CD4-positive, alpha-beta T cell treated with Interleukin-6 for 4 hours (primary cell): Measurements from ENCODE around the gene MRO.
A peak's percentile ranks its signal among the peaks of the same experiment; 100 is the strongest.

Experiments used
- DNase-seq: peaks from one replicate; pipeline ENCODE4 v3.0.0-alpha.2; 2020; ENCODE audit warnings: mixed read lengths

MRO gene

DNA sequence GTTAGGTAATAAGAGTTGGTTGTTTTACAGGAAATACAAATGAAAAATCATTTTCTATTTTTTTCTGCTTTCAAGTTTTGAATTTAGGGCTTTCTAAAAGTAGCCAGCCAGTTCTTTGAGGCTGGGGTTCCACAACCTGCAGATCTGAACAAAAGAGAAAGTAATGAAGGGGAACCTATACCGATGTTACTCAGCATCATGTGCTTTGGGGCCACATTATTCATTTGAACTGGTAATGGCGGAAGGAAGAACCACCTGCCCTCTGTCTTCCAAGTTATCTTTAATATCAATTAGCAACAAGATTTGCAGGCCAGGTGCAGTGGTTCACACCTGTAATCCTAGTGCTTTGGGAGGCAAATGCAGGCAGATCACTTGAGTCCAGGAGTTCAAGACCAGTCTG, 12.9 kb upstream of the MRO start:
- no peak for DNase-seq

DNA sequence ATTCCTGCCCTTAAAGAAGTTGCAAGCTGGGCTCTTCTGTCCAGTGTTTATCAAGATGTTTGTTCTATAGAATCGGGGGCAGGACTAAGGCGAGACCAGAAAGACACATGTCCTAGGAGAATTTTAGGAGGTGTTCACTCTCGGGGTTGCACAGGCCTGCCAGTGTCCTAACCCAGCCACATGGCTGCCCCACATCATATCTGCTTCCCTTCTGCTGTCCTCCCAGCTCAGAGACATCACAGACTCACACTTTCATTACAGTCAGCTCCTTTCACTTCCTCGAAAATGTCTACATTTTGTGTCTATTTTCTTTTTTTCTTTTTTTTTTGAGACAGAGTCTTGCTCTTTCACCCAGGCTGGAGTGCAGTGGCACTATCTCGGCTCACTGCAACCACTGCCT, 10.7 kb upstream of the MRO start:
- no peak for DNase-seq

- DNase-seq: no peak
Observed at GRCh38 chr18:50829644-50830043, 9.8 kb upstream of the MRO start.

GRCh38 chr18:50826027-50826426, 6.2 kb upstream of the MRO start:
- no peak for DNase-seq

GRCh38 chr18:50825621-50826020, 5.8 kb upstream of the MRO start:
- DNase-seq: no peak

- no peak for DNase-seq
Observed at GRCh38 chr18:50822756-50823155, 2.9 kb upstream of the MRO start.

- DNase-seq: no peak
Observed at GRCh38 chr18:50820901-50821520, 1.2 kb upstream of the MRO start.

DNA sequence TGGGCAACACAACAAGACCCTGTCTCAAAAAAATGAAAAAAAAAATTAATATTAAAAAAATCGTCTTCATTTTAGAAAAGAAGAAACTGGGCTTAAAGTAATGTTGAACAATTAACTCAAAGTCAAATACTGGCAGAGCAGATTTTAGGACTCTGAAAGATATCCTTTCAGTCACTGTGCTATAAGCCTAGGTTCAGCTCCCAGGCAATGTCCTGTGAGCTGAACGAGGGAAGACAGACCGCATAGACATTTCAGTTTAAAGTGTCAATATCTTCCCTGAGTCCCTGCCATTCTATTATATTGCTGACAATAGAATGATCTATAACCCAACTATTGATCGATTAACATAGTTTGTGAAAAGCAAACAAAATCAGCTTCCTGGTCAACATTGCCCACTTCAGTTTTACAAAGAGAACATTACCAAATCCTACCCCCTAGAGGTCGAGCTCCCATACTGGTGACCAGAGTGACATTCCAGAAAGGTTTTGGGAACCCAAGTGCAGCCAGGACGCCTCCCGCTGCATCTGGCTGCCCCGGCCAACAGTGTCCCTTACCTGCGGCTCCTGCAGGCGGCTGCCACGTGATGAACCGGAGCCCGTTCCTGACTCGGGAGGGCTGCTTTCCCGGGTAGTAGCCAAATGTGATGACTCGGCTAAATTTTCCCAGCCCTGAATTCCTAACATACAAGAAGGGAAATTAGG, 639 bp downstream of the MRO start:
- DNase-seq: peak; percentile 4

GRCh38 chr18:50816419-50817166, 3.2 kb downstream of the MRO start:
- DNase-seq: no peak

DNA sequence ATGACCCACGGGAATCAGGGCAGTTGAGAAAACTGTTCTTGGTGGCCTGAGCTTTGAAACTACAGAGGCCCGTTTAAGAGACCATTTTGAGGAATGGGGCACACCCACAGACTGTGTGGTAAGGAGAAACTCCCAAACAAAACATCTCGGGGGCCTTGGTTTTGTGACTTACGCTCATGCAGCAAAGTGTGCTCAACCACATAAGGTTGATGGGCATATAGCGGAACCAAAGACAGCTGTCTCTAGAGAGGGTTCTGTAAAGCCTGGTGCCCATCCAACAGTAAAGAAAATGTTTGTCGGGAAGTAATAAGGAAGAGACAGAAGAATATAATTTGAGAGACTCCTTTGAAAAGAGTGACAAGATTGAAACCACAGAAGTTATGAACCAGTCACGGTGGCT, 5.4 kb downstream of the MRO start:
- no peak for DNase-seq

DNA sequence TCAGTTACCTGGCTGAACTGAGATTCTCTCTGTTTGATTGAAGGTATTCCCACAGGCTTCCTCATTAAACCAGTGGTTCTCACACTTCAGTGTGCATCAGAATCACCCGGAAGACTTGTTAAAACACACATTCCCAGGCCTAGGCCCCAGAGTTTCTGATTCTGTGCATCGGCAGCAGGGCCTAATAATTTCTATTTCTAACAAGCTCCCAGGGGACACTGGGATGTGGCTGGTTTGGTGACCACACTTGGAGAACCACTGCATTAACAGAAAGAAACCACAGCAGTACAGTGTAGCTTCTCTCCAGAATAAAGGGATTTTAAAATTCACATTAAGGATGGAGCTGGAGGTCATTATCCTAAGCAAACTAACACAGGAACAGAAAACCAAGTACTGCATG, 6.5 kb downstream of the MRO start:
- DNase-seq: no peak

DNA sequence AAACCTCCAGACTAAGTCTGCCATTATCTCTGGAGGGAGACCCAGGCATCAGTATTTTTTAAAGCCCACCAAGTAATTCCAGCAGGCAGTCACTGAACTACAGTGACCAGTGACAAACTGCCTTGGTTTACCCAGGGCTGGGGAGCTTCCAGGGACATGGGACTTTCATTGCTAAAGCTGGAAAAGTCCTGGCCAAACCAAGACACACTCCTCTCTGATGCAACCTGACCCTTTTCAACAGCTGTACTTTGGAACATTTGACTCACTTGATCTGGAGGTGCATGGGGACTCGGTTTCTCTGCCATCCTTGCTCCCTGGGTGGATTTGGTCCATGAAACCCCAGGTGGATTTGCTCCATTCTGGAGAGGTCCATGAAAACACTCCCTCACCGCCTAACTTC, 7.0 kb downstream of the MRO start:
- no peak for DNase-seq

- no peak for DNase-seq
Observed at GRCh38 chr18:50807176-50807575, 12.6 kb downstream of the MRO start.

DNA sequence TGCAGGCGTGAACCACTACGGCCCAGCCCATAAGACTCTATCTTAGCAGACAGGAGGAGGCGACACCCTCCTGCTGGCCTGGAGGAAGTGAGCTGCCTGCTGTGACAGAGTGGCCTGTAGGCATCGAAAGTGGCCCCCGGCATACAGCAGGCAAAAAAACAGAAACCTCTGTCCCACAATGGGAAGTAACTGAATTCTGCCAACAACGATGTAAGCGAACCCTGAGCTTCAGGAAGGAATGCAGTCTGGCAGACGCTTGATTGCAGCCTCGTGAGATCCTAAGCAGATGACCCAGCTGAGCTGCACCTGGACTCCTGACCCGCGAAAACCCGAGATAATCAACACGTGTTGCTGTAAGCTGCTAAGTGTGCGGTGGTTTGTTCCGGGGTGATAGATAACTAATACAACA, 13.6 kb downstream of the MRO start:
- no peak for DNase-seq

DNA sequence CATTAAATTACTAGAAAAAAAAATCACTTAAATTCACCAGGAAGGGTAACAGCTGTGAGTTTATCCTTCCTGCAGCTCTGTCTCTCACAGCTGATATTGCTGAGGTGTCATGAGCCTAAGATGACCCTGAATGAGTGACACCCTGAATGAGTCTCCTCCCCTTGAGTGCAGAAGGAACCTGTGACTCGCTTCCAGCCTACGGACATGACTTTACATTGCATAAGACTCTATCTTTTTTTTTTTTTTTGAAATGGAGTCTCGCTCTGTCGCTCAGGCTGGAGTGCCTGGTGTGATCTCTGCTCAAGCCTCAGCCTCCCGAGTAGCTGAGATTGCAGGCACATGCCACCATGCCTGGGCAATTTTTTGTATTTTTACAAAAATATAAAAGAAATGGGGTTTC, 14.1 kb downstream of the MRO start:
- DNase-seq: no peak

DNA sequence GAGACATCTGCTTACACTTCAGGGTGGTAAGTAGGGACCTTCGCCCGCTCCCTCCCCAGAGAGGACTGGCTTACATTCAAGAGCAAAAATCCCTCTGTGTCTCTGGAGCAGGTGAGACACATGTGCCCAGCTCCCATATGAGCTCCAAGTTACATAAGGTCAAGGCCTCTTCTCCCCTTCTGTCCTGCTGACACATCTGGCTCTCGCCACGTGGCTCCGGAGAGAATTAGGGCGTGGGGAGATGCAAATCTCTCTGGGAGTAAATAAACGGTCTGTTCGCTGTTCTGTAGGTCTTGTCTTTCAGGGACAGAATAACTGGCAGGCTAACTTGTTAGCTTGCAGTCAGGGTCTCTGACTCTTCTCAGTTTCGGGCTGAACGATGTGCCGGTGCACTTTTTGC, 16.2 kb downstream of the MRO start:
- no peak for DNase-seq

GRCh38 chr18:50802141-50802540, 17.7 kb downstream of the MRO start:
- no peak for DNase-seq

DNA sequence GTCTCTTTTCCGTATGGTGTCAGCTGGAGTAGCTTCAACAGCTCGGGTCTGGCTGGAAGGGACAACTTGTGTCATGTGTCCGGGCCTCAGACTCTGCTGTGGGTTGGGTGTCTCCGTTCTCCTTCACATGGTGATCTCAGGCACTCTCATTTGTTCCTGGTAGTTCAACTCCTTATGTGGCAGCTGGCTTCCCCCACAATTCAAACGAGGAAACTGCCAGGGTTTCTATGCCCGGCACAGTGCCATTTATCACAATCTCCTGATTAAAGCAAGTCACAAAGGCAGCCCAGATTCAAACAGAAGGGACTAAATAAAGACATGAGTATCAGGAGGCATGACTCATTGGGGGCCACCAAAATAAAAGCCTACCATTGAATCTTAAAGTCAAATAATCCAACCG, 22.7 kb downstream of the MRO start:
- no peak for DNase-seq

GRCh38 chr18:50796495-50796894, 23.3 kb downstream of the MRO start:
- DNase-seq: no peak

GRCh38 chr18:50793641-50794565, 25.9 kb downstream of the MRO start:
- DNase-seq: no peak

DNA sequence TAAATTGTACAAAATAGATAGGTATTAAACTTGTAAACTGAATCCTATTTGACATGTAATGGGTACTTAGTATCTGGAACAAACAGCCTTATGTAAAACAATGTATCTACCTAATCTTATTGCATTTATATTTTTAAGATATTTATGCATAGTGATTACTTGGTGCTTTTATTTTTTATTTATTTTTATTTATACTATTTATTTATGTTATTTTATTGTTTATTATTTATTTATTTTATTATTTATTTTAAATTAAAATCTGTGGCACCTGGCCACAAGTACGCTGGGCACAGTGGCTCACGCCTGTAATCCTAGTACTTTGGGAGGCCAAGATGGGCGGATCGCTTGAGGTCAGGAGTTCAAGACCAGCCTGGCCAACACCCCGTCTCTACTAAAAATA, 26.9 kb downstream of the MRO start:
- no peak for DNase-seq

DNA sequence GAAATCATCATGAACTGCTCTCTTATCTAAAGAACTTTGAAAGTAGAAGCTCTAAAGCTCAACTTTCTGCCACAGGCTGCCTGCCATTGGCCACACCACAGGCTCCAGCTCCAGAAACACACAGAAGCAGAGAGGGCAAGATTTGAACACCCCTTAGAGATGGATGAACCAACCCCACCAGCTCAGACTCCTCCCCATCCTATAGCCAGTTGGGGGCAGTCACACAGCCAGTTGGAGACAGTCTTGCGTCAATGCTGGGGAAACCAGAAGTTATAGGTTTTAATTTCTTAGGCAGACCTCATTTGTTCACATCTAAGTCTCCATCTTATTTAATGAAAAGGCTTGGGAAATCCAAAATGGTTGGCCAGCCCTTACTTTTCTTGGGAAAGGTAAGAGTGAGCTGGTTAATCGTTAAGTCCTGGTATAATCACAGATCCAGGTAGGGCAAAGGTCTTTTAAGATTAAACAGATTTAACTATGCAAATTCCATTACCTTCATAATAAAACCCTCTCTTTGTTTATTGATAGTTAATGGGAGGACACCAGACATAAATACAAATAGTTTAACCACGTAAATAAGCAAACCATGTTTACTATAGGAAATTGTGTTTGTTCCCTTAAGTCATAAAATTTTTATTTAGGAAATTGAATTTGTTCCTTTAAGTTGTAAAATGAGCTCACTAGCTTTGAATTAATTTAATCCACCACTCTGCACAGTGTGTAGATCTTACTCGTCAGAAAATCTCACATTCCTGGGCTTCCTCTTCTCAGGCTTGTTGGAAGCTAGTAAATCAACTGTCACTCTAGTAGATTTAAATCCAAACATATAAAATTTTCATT, 28.0 kb downstream of the MRO start:
- DNase-seq: no peak
